GM23338 (cell line): Measurements from ENCODE around the gene ADAMTS17. TPM values are rescaled to one million over a fixed set of nuclear protein-coding genes. Genes with fewer than 3 reads are reported as not detected.

Experiments
- ATAC-seq: fragments of 200-7000 bp; cut with Tn5 transposase; 3 replicates; pipeline ENCODE4 v1.9.1; 2020
- DNase-seq: peaks from one replicate; pipeline ENCODE4 v3.0.0-alpha.2; 2015; ENCODE audit warnings: low spot score
- H2AFZ ChIP-seq: fragments of 200-600 bp; sonication (generic); 2 replicates; pipeline ENCODE4 v1.8.0; 2016; ENCODE audit warnings: antibody characterized with exemption, mild to moderate bottlenecking, moderate library complexity
- H3F3A ChIP-seq: fragments of 200-600 bp; sonication (generic); replicated peaks from 2 replicates; pipeline ENCODE4 v1.8.0; 2017; ENCODE audit warnings: antibody characterized with exemption, mixed run types, low read depth
- H3K27ac ChIP-seq: fragments of 200-600 bp; sonication (generic); 2 replicates; pipeline ENCODE4 v1.6.1; 2016; ENCODE audit warnings: low read depth
- H3K27me3 ChIP-seq: fragments of 200-600 bp; sonication (generic); 2 replicates; pipeline ENCODE4 v1.8.0; 2016; ENCODE audit warnings: mild to moderate bottlenecking, mixed run types, moderate library complexity; ENCODE audit not compliant: insufficient read depth
- H3K36me3 ChIP-seq: fragments of 200-600 bp; sonication (generic); 2 replicates; pipeline ENCODE4 v1.8.0; 2016; ENCODE audit warnings: mild to moderate bottlenecking; ENCODE audit not compliant: insufficient read depth
- H3K4me1 ChIP-seq: fragments of 200-600 bp; sonication (generic); 2 replicates; pipeline ENCODE4 v1.8.0; 2016; ENCODE audit warnings: mild to moderate bottlenecking, moderate library complexity; ENCODE audit not compliant: insufficient read depth
- H3K4me2 ChIP-seq: fragments of 200-600 bp; sonication (generic); 2 replicates; pipeline ENCODE4 v1.7.1; 2017; ENCODE audit warnings: mixed run types
- H3K4me3 ChIP-seq: fragments of 200-600 bp; sonication (generic); 2 replicates; pipeline ENCODE4 v1.6.1; 2016; ENCODE audit warnings: mixed run types
- H3K79me2 ChIP-seq: fragments of 200-600 bp; sonication (generic); replicated peaks from 2 replicates; pipeline ENCODE4 v1.8.0; 2017; ENCODE audit warnings: mild to moderate bottlenecking; ENCODE audit not compliant: insufficient read depth
- H3K9me2 ChIP-seq: fragments of 200-600 bp; sonication (generic); 2 replicates; pipeline ENCODE4 v1.8.0; 2017; ENCODE audit not compliant: insufficient read depth
- H4K20me1 ChIP-seq: fragments of 200-600 bp; sonication (generic); replicated peaks from 2 replicates; pipeline ENCODE4 v1.8.0; 2017; ENCODE audit warnings: mild to moderate bottlenecking; ENCODE audit not compliant: insufficient read depth
- H3K27ac Mint-ChIP-seq: 2 replicates; pipeline ENCODE4 v1.8.0; 2020; ENCODE audit warnings: inconsistent platforms, mild to moderate bottlenecking, moderate library complexity, mixed read lengths
- H3K27me3 Mint-ChIP-seq: 3 replicates; pipeline ENCODE4 v1.8.0; 2022; ENCODE audit warnings: low read depth, mild to moderate bottlenecking, moderate library complexity, mixed read lengths, inconsistent platforms; ENCODE audit not compliant: insufficient read depth, poor library complexity
- H3K36me3 Mint-ChIP-seq: 3 replicates; pipeline ENCODE4 v1.8.0; 2021; ENCODE audit warnings: low read depth, mild to moderate bottlenecking, inconsistent platforms, moderate library complexity, mixed read lengths
- H3K4me1 Mint-ChIP-seq: 3 replicates; pipeline ENCODE4 v1.8.0; 2020; ENCODE audit warnings: mild to moderate bottlenecking, inconsistent platforms, mixed read lengths
- H3K4me3 Mint-ChIP-seq: 3 replicates; pipeline ENCODE4 v1.8.0; 2021; ENCODE audit warnings: moderate library complexity, mild to moderate bottlenecking, inconsistent platforms, mixed read lengths
- H3K9me3 Mint-ChIP-seq: 3 replicates; pipeline ENCODE4 v1.8.0; 2020; ENCODE audit warnings: moderate library complexity, mild to moderate bottlenecking, inconsistent platforms, mixed read lengths
- CTCF ChIP-seq, 2 experiments: fragments of 200-600 bp in 1 of 2; sonication (generic) in 1 of 2; conservative IDR thresholded peaks; 2 replicates each; pipeline versions ENCODE4 v1.5.1 to v1.6.1; 2016 to 2017; ENCODE audit warnings: antibody characterized with exemption in 2 of 2, low read depth in 2 of 2, mild to moderate bottlenecking in 2 of 2, moderate library complexity in 1 of 2
- EZH2 ChIP-seq: fragments of 200-600 bp; sonication (generic); IDR thresholded peaks from one replicate; pipeline ENCODE4 v1.8.0; 2017; ENCODE audit warnings: antibody characterized with exemption, mild to moderate bottlenecking, low read depth; ENCODE audit not compliant: unreplicated experiment
- NANOG ChIP-seq: IDR thresholded peaks from 2 replicates; pipeline ENCODE4 v1.6.1; 2016; ENCODE audit warnings: antibody characterized with exemption, borderline replicate concordance
- REST ChIP-seq: IDR thresholded peaks from one replicate; pipeline ENCODE4 v1.6.1; 2018; ENCODE audit warnings: antibody characterized with exemption; ENCODE audit not compliant: unreplicated experiment
- ZNF331 ChIP-seq: fragments of 250-450 bp; sonication (Bioruptor Pico); IDR thresholded peaks from 2 replicates; pipeline ENCODE4 v1.5.0; 2020; ENCODE audit warnings: low read depth, mild to moderate bottlenecking, moderate library complexity
- ZNF462 ChIP-seq: fragments of 250-450 bp; sonication (Bioruptor Pico); IDR thresholded peaks from 2 replicates; pipeline ENCODE4 v1.5.0; 2020; ENCODE audit warnings: mild to moderate bottlenecking, moderate library complexity
- polyA plus RNA-seq: library from polyadenylated mRNA; unstranded; fragments of >200 nt; fragmentation: Nextera tagmentation; extraction: Ambion mirVana; gene quantifications from 2 replicates; pipeline ENCODE4 v1.2.1, GENCODE V29; 2016
- total RNA-seq: library from RNA; depleted of rRNA; stranded (reverse); fragments of >200 nt; shearing (Covaris generic); gene quantifications from 2 replicates; pipeline ENCODE4 v1.2.3, GENCODE V29; 2014

The ADAMTS17 gene
- total and polyA plus RNA-seq, 2 experiments from 2014 or later = 0.60 to 3.8 TPM

GRCh38 chr15:100124361-100124760, 217.4 kb downstream of the ADAMTS17 start:
- Histone ChIP-seq H3K4me2 (no peak overlapping the region), H3K79me2 (no peaks in the 10 kb centered on the region), H4K20me1 (no peaks in the 10 kb centered on the region), H3K9me2 (no peaks in the 10 kb centered on the region), H3K27me3 (no peaks in the 10 kb centered on the region), H3K36me3 (no peaks in the 10 kb centered on the region), H2AFZ (no peak overlapping the region), H3K4me1 (no peaks in the 10 kb centered on the region), H3K4me3 (no peak overlapping the region), H3K27ac (no peak overlapping the region), H3F3A (no peaks in the 10 kb centered on the region)
- H3K9me3 Mint-ChIP-seq = peaks cover 19% of the 10 kb centered on the region
- no peak overlapping the region for H3K27ac Mint-ChIP-seq
- no peak for DNase-seq
- ATAC-seq = no peak
- TF ChIP-seq EZH2 = no peak
- TF ChIP-seq REST = no peak
- no peak for TF ChIP-seq ZNF462 (CRISPR knock-in tag)
- TF ChIP-seq CTCF (conservative IDR thresholded peaks at IDR 0.05; ENCODE audit: low read depth in 2 of 2) = no peak
- TF ChIP-seq NANOG = no peak
- TF ChIP-seq ZNF331 (CRISPR knock-in tag) = no peak
- H3K36me3 Mint-ChIP-seq = peaks cover 13% of the 10 kb centered on the region; the same call in 2 of the 3 replicates
- H3K27me3 Mint-ChIP-seq = peaks cover 2% of the 10 kb centered on the region
- peaks cover 5% of the 10 kb centered on the region; the same call in 1 of the 3 replicates for H3K4me1 Mint-ChIP-seq
- H3K4me3 Mint-ChIP-seq = no peak overlapping the region
